Keratinocyte (primary cell): Measurements from ENCODE around the gene BMP8B. TPM values are rescaled to one million over a fixed set of nuclear protein-coding genes. Genes with fewer than 3 reads are reported as not detected.

ENCODE experiments used
- DNase-seq: peaks from one replicate; pipeline ENCODE4 v3.0.0-alpha.2; 2011; ENCODE audit warnings: low read depth, missing footprints, low spot score
- FAIRE-seq: peaks from 2 replicates; lab custom pipeline; 2011; peaks lifted over from hg19 to GRCh38; lab: Jason Lieb, UNC
- H2AFZ ChIP-seq: 2 replicates; pipeline ENCODE4 v1.6.0; 2012; ENCODE audit warnings: low read length, control low read depth, inconsistent platforms; ENCODE audit not compliant: control insufficient read depth
- H3K27ac ChIP-seq: 2 replicates; pipeline ENCODE4 v1.5.1; 2011; ENCODE audit warnings: low read length; ENCODE audit not compliant: control insufficient read depth, insufficient read depth
- H3K27me3 ChIP-seq: 3 replicates; pipeline ENCODE4 v1.6.0; 2011; ENCODE audit warnings: low read length; ENCODE audit not compliant: control insufficient read depth, insufficient read depth; ENCODE audit errors: extremely low read depth
- H3K36me3 ChIP-seq, 2 experiments: 2 replicates in 1 of 2; 3 replicates in 1 of 2; pipeline ENCODE4 v1.5.1; 2011; ENCODE audit warnings: low read length in 2 of 2, mild to moderate bottlenecking in 1 of 2; ENCODE audit not compliant: control insufficient read depth in 2 of 2, insufficient read depth in 2 of 2; ENCODE audit errors: extremely low read depth in 1 of 2
- H3K4me1 ChIP-seq: 3 replicates; pipeline ENCODE4 v1.5.1; 2011; ENCODE audit warnings: low read length; ENCODE audit not compliant: control insufficient read depth, insufficient read depth; ENCODE audit errors: extremely low read depth
- H3K4me2 ChIP-seq: 3 replicates; pipeline ENCODE4 v1.6.0; 2011; ENCODE audit warnings: low read depth, low read length; ENCODE audit not compliant: control insufficient read depth, insufficient read depth; ENCODE audit errors: extremely low read depth
- H3K4me3 ChIP-seq, 3 experiments: fragments of 200-600 bp in 1 of 3; sonication (generic) in 1 of 3; 2 replicates in 2 of 3; 3 replicates in 1 of 3; pipeline ENCODE4 v1.5.1; 2011 to 2016; ENCODE audit warnings: low read length in 3 of 3, mild to moderate bottlenecking in 3 of 3, control low read depth in 2 of 3, inconsistent platforms in 1 of 3, low read depth in 1 of 3, mixed read lengths in 1 of 3, mixed run types in 1 of 3, moderate library complexity in 1 of 3; ENCODE audit not compliant: control insufficient read depth in 2 of 3, insufficient read depth in 2 of 3; ENCODE audit errors: extremely low read depth in 1 of 3
- H3K79me2 ChIP-seq: 2 replicates; pipeline ENCODE4 v1.6.0; 2012; ENCODE audit warnings: low read length; ENCODE audit not compliant: control insufficient read depth, insufficient read depth
- H3K9ac ChIP-seq: 3 replicates; pipeline ENCODE4 v1.6.0; 2011; ENCODE audit warnings: low read length; ENCODE audit not compliant: control insufficient read depth, insufficient read depth; ENCODE audit errors: extremely low read depth
- H3K9me1 ChIP-seq: 3 replicates; pipeline ENCODE4 v1.6.0; 2011; ENCODE audit warnings: low read length; ENCODE audit not compliant: control insufficient read depth, insufficient read depth; ENCODE audit errors: extremely low read depth
- H3K9me3 ChIP-seq: 2 replicates; pipeline ENCODE4 v1.5.1; 2012; ENCODE audit warnings: low read depth, low read length; ENCODE audit not compliant: control insufficient read depth
- H4K20me1 ChIP-seq: 3 replicates; pipeline ENCODE4 v1.6.0; 2011; ENCODE audit warnings: low read length; ENCODE audit not compliant: control insufficient read depth, insufficient read depth; ENCODE audit errors: extremely low read depth
- EZH2 ChIP-seq: IDR thresholded peaks from one replicate; pipeline ENCODE4 v1.6.1; 2012; ENCODE audit warnings: inconsistent platforms, mild to moderate bottlenecking, low read length, moderate library complexity
- dilution Hi-C: fragments of 300-500 bp; cut with MboI; formaldehyde crosslinking; loops from one replicate; pipeline ENCODE4 v1.7.0; 2020; ENCODE audit warnings: low sequenced_read_pairs; ENCODE audit not compliant: extremely low pct_ligation_motif_present
- polyA plus RNA-seq, 5 experiments: library from polyadenylated mRNA; depleted of rRNA in 3 of 5; stranded (reverse) in 3 of 5; stranded (forward) in 1 of 5; unstranded in 1 of 5; fragments of >200 nt; gene quantifications; 1 replicate in 1 of 5; 2 replicates in 3 of 5; 3 replicates in 1 of 5; pipeline versions ENCODE4 v1.2.1 to v1.2.3, GENCODE V29; 2011 to 2012; ENCODE audit warnings: missing spikeins in 2 of 5, low read depth in 1 of 5, low replicate concordance in 1 of 5
- TF ChIP-seq, protein P1 (sequence below), 3 experiments: IDR thresholded peaks in 1 of 3; conservative IDR thresholded peaks in 1 of 3; optimal IDR thresholded peaks in 1 of 3; 2 replicates in 2 of 3; 3 replicates in 1 of 3; pipeline versions ENCODE3 to v1.5.1; 2011; ENCODE audit warnings: low read length in 3 of 3, mild to moderate bottlenecking in 3 of 3, moderate library complexity in 2 of 3, control low read depth in 1 of 3, inconsistent platforms in 1 of 3; ENCODE audit not compliant: insufficient read depth in 2 of 3; ENCODE audit errors: extremely low read depth in 1 of 3

The BMP8B gene
- polyA plus RNA-seq, 1 donor (not counting 4 experiments of a cell fraction or from before 2014, with no cell fraction given): 0.04 TPM

DNA sequence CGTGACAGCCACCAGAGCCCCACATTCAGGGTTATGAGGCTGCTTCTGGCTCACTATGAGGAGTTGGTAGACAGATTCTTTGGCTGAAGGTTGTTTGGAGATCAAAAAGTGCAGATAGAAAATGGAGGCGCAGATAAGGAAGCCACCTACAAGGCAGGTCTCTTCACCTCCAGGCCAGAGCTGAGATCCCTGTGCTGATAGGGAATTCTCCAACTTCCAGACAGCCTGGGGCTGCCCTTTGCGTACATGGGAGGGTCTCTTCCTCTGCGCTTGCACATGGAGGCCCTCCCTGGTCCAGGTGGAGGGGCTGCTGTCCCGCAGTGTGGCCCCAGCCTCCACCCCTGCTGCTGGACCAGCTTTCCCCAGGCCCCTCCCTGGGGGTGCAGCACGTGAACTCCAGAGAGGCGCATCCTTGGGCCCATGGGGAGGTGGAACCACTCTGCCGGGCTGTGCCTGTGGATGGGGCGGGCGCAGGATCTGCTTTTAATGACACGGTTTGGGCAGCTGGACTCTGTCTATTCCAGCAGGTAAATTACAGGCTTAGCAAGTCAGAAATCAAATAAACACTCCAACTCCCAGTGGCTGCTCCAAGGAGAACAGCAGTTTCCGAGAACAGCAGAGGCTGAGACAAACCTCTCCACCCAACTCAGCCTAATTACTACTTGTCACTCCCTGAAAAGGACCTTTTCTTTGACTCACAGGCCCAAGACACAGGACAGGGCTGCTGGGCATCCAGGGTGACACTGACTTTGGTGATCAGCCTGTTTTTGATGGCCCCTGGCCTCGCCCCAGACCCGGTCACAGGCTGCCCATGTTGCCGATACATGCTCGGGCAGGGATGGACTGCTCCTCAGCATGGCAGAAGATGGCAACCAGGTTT, 29.9 kb downstream of the BMP8B start:
- H3K4me2 ChIP-seq: no peak overlapping the region
- FAIRE-seq (no peak), DNase-seq (no peak)
- no peaks in the 10 kb centered on the region for H4K20me1 ChIP-seq
- peaks cover 4 to 20% of the 10 kb centered on the region in 2 experiments for H3K36me3 ChIP-seq
- H3K27ac ChIP-seq: no peak overlapping the region
- no peak overlapping the region for H2AFZ ChIP-seq
- H3K9me1 ChIP-seq: no peaks in the 10 kb centered on the region
- no peak overlapping the region for H3K4me3 ChIP-seq
- dilution Hi-C loops: no loop called here
- H3K27me3 ChIP-seq: no peaks in the 10 kb centered on the region
- no peaks in the 10 kb centered on the region for H3K4me1 ChIP-seq
- no peaks in the 10 kb centered on the region for H3K79me2 ChIP-seq
- H3K9ac ChIP-seq: no peak overlapping the region
- TF ChIP-seq, protein P1, sequence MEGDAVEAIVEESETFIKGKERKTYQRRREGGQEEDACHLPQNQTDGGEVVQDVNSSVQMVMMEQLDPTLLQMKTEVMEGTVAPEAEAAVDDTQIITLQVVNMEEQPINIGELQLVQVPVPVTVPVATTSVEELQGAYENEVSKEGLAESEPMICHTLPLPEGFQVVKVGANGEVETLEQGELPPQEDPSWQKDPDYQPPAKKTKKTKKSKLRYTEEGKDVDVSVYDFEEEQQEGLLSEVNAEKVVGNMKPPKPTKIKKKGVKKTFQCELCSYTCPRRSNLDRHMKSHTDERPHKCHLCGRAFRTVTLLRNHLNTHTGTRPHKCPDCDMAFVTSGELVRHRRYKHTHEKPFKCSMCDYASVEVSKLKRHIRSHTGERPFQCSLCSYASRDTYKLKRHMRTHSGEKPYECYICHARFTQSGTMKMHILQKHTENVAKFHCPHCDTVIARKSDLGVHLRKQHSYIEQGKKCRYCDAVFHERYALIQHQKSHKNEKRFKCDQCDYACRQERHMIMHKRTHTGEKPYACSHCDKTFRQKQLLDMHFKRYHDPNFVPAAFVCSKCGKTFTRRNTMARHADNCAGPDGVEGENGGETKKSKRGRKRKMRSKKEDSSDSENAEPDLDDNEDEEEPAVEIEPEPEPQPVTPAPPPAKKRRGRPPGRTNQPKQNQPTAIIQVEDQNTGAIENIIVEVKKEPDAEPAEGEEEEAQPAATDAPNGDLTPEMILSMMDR (optimal IDR thresholded peaks at IDR 0.05 in 1 of 3, IDR thresholded peaks at IDR 0.05 in 1 of 3, conservative IDR thresholded peaks at IDR 0.05 in 1 of 3; ENCODE audit: extremely low read depth in 1 of 3, insufficient read depth in 2 of 3, low read length in 3 of 3): no peak
- TF ChIP-seq EZH2: no peak
- no peaks in the 10 kb centered on the region for H3K9me3 ChIP-seq

DNA sequence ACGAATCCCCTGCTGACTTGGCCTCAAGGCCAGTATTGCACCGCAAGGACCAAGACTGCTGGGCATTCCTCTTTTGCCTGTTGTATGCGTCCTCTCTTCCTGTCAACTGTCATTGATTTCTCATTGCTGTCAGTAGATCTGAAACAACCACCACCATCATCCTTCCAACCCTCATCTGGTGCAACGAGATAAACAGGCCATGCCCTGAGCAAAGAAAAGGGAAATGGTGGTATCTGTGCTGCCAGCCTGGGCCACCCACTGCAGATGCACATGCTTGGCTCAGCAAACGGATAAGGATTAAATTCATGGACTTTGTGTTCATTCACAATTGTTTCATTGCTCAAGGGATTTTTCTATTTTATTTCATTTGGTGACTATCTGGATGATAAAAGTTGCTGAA, 31.2 kb downstream of the BMP8B start:
- no peak overlapping the region for H3K4me3 ChIP-seq
- H3K9me3 ChIP-seq: no peaks in the 10 kb centered on the region
- H3K27me3 ChIP-seq: no peaks in the 10 kb centered on the region
- TF ChIP-seq, protein P1 (optimal IDR thresholded peaks at IDR 0.05 in 1 of 3, IDR thresholded peaks at IDR 0.05 in 1 of 3, conservative IDR thresholded peaks at IDR 0.05 in 1 of 3; ENCODE audit: extremely low read depth in 1 of 3, insufficient read depth in 2 of 3, low read length in 3 of 3): no peak
- TF ChIP-seq EZH2: no peak
- no peaks in the 10 kb centered on the region for H3K9me1 ChIP-seq
- no peak overlapping the region for H3K9ac ChIP-seq
- H3K27ac ChIP-seq: no peak overlapping the region
- H3K36me3 ChIP-seq: peaks cover 11 to 28% of the 10 kb centered on the region in 2 experiments
- no peak for FAIRE-seq
- dilution Hi-C loops: no loop called here
- H3K4me2 ChIP-seq: no peak overlapping the region
- no peaks in the 10 kb centered on the region for H4K20me1 ChIP-seq
- DNase-seq: no peak
- H2AFZ ChIP-seq: no peak overlapping the region
- no peaks in the 10 kb centered on the region for H3K4me1 ChIP-seq
- H3K79me2 ChIP-seq: no peaks in the 10 kb centered on the region
